Aorta (tissue), 5 donors: ENCODE measurements around the gene CD82. TPM values are rescaled to one million over a fixed set of nuclear protein-coding genes. Genes with fewer than 3 reads are reported as not detected.

Experiments
- ATAC-seq: fragments of 200-7000 bp; cut with Tn5 transposase; one replicate; pipeline ENCODE4 v1.9.1; 2022; ENCODE audit warnings: moderate library complexity; ENCODE audit not compliant: low FRiP score
- DNase-seq, 2 donors: peaks; one replicate each; pipeline ENCODE4 v3.0.0-alpha.2; 2020
- H3K27ac ChIP-seq, 2 donors: one replicate each; pipeline ENCODE4 v1.5.1; 2013; ENCODE audit warnings: low read length in 2 of 2, mild to moderate bottlenecking in 2 of 2, moderate library complexity in 2 of 2, control low read depth in 1 of 2, inconsistent platforms in 1 of 2, low read depth in 1 of 2
- H3K27me3 ChIP-seq, 2 donors: one replicate each; pipeline ENCODE4 v1.6.1; 2013; ENCODE audit warnings: control low read depth in 1 of 2, low read length in 1 of 2, mild to moderate bottlenecking in 1 of 2, moderate library complexity in 1 of 2; ENCODE audit not compliant: insufficient read depth in 2 of 2, control insufficient read depth in 1 of 2
- H3K36me3 ChIP-seq, 2 donors: one replicate each; pipeline ENCODE4 v1.6.1; 2013; ENCODE audit warnings: control low read depth in 1 of 2, low read length in 1 of 2, mild to moderate bottlenecking in 1 of 2; ENCODE audit not compliant: insufficient read depth in 2 of 2, control insufficient read depth in 1 of 2
- H3K4me1 ChIP-seq, 2 donors: one replicate each; pipeline ENCODE4 v1.6.1; 2013; ENCODE audit warnings: low read length in 2 of 2, control low read depth in 1 of 2, mild to moderate bottlenecking in 1 of 2, moderate library complexity in 1 of 2; ENCODE audit not compliant: insufficient read depth in 2 of 2, control insufficient read depth in 1 of 2
- H3K4me3 ChIP-seq, 2 donors: one replicate each; pipeline ENCODE4 v1.5.1; 2013; ENCODE audit warnings: low read length in 2 of 2, control low read depth in 1 of 2, mild to moderate bottlenecking in 1 of 2
- H3K9me3 ChIP-seq: one replicate; pipeline ENCODE4 v1.6.1; 2013; ENCODE audit warnings: mild to moderate bottlenecking, low read length; ENCODE audit not compliant: control insufficient read depth
- WGBS, 2 donors: extraction: QIAGEN DNeasy Blood & Tissue Kit; methylation state at CpG; one replicate each; pipeline ENCODE4 v1.1.7; 2013; 5-methylcytosine and 5-hydroxymethylcytosine counted together
- intact Hi-C, 2 donors: fragments of 100-400 bp; cut with DNase I; formaldehyde crosslinking; loops; one replicate each; pipeline versions ENCODE4 v1.14.2 to v1.15.0; 2022
- polyA plus RNA-seq, 2 donors: library from polyadenylated mRNA; stranded (reverse); fragments of 200-250 nt; gene quantifications; one replicate each; pipeline ENCODE4 v1.2.3, GENCODE V29; 2013
- total RNA-seq, 2 donors: library from RNA; stranded (reverse); fragmentation: NEBNext Ultra II Directional; extraction: Animal tissue kit (Norgen Biotek cat#: 25700); gene quantifications; one replicate each; pipeline ENCODE4 v1.2.1, GENCODE V29; 2021
- donor health status: healthy with polysubstance abuse.
- donor health status: Bipolar disorder and iron deficiency.
- donor health status: DM: no; HTN: no; CAD: no.
- donor health status: DM: no; HTN: no; CAD: no.
- donor health status: DM: yes; HTN: yes; CAD: no.

The CD82 gene
- total and polyA plus RNA-seq, 4 donors = 21.0 to 64.6 (median 46.1) TPM

DNA sequence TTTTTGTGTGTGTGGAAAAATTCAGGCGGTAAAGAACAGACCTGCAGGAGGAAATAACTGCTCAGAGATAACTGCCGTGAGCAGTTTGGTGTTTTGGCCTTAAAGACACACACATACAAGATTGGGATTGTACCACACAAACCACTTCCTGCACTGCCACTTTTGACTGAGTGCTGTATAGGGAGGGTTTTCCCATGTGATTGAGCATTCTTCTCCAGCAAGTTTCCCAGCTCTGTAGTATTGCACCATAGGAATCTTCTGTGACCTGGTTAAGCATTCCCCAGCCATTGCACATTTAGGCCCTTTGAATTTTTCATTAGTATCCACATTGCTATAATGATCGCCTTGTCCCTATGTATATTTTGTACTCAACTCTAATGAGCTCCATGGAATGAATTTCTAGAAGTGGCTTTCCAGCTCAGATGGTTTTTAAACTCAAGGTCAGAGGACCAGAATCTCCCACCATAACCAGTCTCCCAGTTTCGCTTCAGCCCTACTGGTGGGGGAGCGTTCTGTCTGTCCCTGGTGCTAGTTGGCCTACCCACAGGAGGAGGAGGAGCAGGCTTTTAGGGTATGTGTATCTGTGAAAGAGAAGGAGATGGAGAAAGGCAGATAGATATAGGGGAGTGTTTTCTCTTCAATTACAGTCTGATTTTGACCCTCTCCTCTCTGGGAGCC, 9.3 kb downstream of the CD82 start:
- no peaks in the 10 kb centered on the region for H3K36me3 ChIP-seq
- no peaks in the 10 kb centered on the region for H3K4me1 ChIP-seq
- intact Hi-C loops = no loop called here
- no peaks in the 10 kb centered on the region for H3K9me3 ChIP-seq
- WGBS, 2 donors = 88 to 94% methylated on average over 5 of the region's 5 CpGs
- H3K27me3 ChIP-seq = no peaks in the 10 kb centered on the region
- ATAC-seq (no peak), DNase-seq (no peak)
- no peak overlapping the region for H3K4me3 ChIP-seq
- H3K27ac ChIP-seq = no peak overlapping the region

DNA sequence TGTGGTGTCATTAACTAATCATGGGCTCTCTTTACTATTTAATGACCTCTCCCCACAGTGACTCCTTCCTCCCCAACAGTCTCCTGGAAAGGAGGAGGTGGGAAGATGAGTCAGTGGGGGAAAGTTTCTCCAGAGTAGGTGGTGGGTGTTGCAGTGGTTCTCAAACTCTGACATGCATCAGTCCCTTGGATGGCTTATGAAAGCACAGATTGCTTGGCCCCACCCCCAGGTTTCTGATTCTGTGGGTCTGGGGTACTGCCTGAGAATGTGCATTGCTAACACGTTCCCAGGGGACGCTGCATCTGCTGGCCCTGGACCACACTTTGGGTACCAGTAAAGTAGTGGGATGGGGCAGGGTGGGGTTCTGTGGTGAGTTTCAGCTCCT, 9.8 kb downstream of the CD82 start:
- no peaks in the 10 kb centered on the region for H3K9me3 ChIP-seq
- H3K27ac ChIP-seq = no peak overlapping the region
- DNase-seq = no peak
- H3K4me3 ChIP-seq = no peak overlapping the region
- H3K4me1 ChIP-seq = no peaks in the 10 kb centered on the region
- 93 to 97% methylated on average over 2 of the region's 2 CpGs for WGBS, 2 donors
- intact Hi-C loops = no loop called here
- no peak for ATAC-seq
- no peaks in the 10 kb centered on the region for H3K36me3 ChIP-seq
- no peaks in the 10 kb centered on the region for H3K27me3 ChIP-seq

DNA sequence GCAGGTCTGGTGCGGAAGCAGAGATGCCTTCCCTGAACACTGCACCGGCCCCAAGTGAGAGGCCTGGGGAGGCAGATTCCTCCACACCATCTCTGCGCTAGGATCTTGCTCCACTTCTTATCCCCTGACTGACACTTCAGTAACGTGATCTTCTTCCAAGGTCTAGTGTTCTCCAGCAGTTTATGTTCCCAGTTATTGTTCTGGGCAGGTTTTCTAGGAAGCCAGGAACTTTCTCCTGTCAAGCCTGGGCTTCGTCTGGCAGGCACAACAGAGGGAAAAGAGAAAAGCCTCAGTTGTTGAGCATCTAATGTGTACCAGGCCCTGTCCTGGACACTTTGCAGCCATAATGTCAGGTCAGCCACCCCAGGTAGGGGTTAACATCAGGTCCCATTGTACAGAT, 10.5 kb downstream of the CD82 start:
- Histone ChIP-seq H3K27ac (no peak overlapping the region), H3K9me3 (no peaks in the 10 kb centered on the region), H3K4me3 (no peak overlapping the region), H3K27me3 (no peaks in the 10 kb centered on the region), H3K36me3 (no peaks in the 10 kb centered on the region), H3K4me1 (no peaks in the 10 kb centered on the region)
- 91 to 93% methylated on average over 5 of the region's 5 CpGs for WGBS, 2 donors
- ATAC-seq (no peak), DNase-seq (no peak)
- intact Hi-C loops = no loop called here

DNA sequence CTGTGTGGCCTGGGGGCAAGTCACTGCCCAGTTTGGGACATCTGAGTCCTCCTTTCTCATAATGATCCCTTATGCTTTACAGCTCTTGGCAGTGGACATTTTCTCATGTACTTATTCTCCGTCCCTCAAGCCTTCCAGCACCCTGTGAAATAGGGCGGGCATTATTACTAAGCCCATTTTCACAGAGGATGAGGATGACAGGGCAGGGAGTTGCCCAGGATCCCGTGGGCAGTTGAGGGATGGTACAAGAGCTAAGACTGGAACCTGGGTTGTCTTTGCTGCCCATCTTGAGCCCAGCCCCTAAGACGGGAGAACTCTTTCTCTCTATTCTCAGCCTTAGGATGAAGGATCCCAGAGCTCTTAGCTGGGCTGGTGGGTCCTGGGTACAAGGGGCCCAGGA, 11.2 kb downstream of the CD82 start:
- no peak overlapping the region for H3K27ac ChIP-seq
- H3K4me1 ChIP-seq = no peaks in the 10 kb centered on the region
- no peak overlapping the region for H3K4me3 ChIP-seq
- DNase-seq (no peak), ATAC-seq (no peak)
- intact Hi-C loops = no loop called here
- no peaks in the 10 kb centered on the region for H3K27me3 ChIP-seq
- no peaks in the 10 kb centered on the region for H3K9me3 ChIP-seq
- H3K36me3 ChIP-seq = no peaks in the 10 kb centered on the region
- 88 to 95% methylated on average over 4 of the region's 4 CpGs for WGBS, 2 donors

DNA sequence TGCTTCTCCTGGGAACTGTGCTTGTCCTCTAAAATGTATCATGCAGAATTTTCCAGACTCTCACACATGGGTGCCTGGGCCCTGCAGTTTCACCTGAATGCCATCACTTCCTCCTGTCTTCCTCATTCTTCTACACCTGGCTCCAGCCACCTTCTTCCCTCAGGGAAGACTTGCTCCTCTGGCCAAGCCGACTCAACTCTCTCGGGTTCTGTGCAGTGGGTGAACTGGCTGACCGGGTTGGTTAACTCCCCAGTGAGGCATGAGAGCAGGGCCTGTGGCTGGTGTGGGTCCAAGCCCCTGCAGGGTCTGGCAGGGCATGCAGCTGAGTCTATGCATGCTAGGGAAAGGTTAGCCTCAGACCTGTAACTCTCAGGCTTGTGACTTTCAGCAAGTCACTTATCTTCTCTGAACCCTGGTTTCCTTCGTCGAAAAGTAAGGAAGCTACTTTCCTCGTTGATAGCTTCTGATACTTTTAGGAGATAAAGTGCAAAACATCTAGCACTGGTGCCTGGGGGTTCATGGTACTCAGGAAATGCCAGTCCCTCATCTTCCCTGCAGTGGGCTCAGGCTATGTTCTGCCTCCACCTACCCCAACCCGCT, 11.9 kb downstream of the CD82 start:
- WGBS, 2 donors = 85 to 91% methylated on average over 7 of the region's 7 CpGs
- ATAC-seq (no peak), DNase-seq (no peak)
- no peak overlapping the region for H3K27ac ChIP-seq
- H3K27me3 ChIP-seq = no peaks in the 10 kb centered on the region
- H3K36me3 ChIP-seq = no peaks in the 10 kb centered on the region
- H3K4me3 ChIP-seq = no peak overlapping the region
- no peaks in the 10 kb centered on the region for H3K9me3 ChIP-seq
- no peaks in the 10 kb centered on the region for H3K4me1 ChIP-seq
- intact Hi-C loops = no loop called here

DNA sequence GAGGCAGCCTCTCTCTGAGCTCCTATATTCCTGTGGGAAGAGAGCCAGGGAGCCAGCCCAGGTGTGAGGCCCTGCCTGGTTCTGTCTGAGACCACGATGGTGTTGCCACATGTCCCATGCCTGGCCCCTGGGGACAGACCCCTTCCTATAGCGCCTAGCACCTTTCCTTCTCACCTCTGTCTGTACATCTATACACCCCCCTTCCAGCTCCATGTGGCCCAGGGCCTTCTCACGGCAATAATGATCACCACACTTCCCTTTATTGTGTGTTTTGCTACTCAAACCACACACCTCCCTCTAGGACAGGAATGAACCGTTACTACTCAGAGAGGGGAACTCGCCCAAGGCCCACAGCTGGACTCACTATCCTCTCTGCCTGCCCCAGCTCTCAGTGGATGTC, 12.8 kb downstream of the CD82 start:
- H3K27me3 ChIP-seq = no peaks in the 10 kb centered on the region
- H3K4me1 ChIP-seq = no peaks in the 10 kb centered on the region
- ATAC-seq (no peak), DNase-seq (no peak)
- intact Hi-C loops = no loop called here
- no peaks in the 10 kb centered on the region for H3K36me3 ChIP-seq
- H3K4me3 ChIP-seq = no peak overlapping the region
- 95 to 96% methylated on average over 5 of the region's 5 CpGs for WGBS, 2 donors
- H3K9me3 ChIP-seq = no peaks in the 10 kb centered on the region
- H3K27ac ChIP-seq = no peak overlapping the region

DNA sequence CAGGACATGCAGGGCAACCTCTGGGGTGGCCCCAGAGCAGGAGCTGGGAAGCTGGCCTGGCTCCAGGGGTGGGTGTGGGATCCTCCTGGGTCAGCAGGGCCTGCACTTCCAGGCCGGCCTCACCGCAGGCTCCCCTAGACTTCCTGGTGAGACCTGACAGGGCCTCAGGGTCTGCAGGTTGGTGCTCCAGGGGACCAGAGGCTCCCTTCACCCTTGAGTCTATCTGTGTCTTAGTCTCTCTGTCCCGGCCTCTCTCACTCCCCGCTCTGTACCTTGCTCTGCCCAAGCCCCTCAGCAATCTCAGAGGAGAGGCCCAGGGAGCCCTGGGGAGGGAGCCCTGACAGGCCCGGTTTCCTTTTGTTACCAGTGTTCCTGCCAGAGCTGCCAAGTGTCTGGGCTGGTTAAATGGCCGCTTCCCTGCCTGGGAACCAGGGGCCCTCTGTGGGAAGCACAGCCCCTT, 13.9 kb downstream of the CD82 start:
- Histone ChIP-seq H3K4me3 (no peak overlapping the region), H3K27me3 (no peaks in the 10 kb centered on the region), H3K36me3 (no peaks in the 10 kb centered on the region), H3K9me3 (no peaks in the 10 kb centered on the region), H3K27ac (no peak overlapping the region), H3K4me1 (no peaks in the 10 kb centered on the region)
- DNase-seq (no peak), ATAC-seq (no peak)
- intact Hi-C loops = no loop called here
- WGBS, 2 donors = 75 to 78% methylated on average over 6 of the region's 6 CpGs

DNA sequence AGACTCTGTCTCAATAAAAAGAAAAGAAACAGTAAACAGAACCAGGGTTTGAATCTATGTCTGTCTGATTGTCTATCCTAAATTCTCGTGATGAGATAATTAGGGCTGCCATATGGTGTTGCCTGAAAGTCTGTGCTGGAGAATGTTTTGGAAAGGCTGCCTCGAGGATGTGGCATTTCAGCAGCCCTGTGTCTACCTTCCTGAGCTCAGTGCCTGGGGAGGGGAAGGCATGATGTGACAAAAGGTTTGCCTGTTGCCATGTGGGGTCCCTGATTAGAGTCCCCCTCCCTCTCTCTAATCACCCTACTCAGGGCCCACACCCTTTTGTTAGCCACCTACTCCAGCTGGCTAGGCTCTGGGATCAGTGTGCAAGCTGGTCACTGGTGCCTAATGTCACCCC, 15.2 kb downstream of the CD82 start:
- ATAC-seq = no peak
- WGBS, 2 donors = 86 to 87% methylated on average over 2 of the region's 2 CpGs
- no peaks in the 10 kb centered on the region for H3K9me3 ChIP-seq
- H3K4me3 ChIP-seq = no peak overlapping the region
- no peak for DNase-seq
- intact Hi-C loops = no loop called here
- H3K4me1 ChIP-seq = no peaks in the 10 kb centered on the region
- no peak overlapping the region for H3K27ac ChIP-seq
- H3K36me3 ChIP-seq = no peaks in the 10 kb centered on the region
- no peaks in the 10 kb centered on the region for H3K27me3 ChIP-seq

DNA sequence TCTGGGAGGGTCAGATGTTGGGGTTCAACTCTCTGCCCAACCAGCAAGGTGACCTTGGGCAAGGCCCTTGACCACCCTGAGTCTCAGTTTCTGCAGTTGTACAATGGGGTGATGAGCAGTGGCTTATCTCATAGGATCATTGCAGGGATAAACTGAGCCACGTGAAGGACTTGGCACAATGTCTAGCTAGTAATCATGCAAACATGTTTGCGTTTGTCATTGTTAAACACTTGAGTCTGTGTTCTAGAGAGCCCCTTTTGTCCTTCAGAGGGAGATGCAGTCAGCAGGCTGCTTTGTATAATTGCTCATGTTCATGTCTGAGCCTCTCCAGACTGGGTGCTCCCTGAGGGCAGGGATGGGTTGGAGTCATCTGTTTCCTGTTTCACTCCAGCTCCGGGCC, 15.8 kb downstream of the CD82 start:
- DNase-seq (no peak), ATAC-seq (no peak)
- H3K4me3 ChIP-seq = no peak overlapping the region
- no peaks in the 10 kb centered on the region for H3K36me3 ChIP-seq
- H3K27me3 ChIP-seq = no peaks in the 10 kb centered on the region
- WGBS, 2 donors = 91 to 93% methylated on average over 3 of the region's 3 CpGs
- no peak overlapping the region for H3K27ac ChIP-seq
- H3K9me3 ChIP-seq = no peaks in the 10 kb centered on the region
- intact Hi-C loops = no loop called here
- no peaks in the 10 kb centered on the region for H3K4me1 ChIP-seq
